Heart left ventricle (tissue), 16 donors: Measurements from ENCODE around the gene TGM2. TPM values are rescaled to one million over a fixed set of nuclear protein-coding genes. Genes with fewer than 3 reads are reported as not detected.

ENCODE experiments used
- ATAC-seq, 4 donors: fragments of 200-7000 bp; cut with Tn5 transposase; one replicate each; pipeline ENCODE4 v1.9.1; 2020 to 2022; ENCODE audit warnings: moderate library complexity in 4 of 4, mild to moderate bottlenecking in 3 of 4, moderate number of reproducible peaks in 1 of 4
- DNase-seq, 5 donors: peaks; one replicate each; pipeline ENCODE4 v3.0.0-alpha.2; 2020
- H3K27ac ChIP-seq, 12 donors: fragments of 200-600 bp; sonication (generic) in 4 of 12; one replicate each; pipeline versions ENCODE4 v1.5.0 to v1.8.0; 2016 to 2022; ENCODE audit warnings: mild to moderate bottlenecking in 2 of 12
- H3K27me3 ChIP-seq, 9 donors: fragments of 200-600 bp; sonication (generic) in 2 of 9; one replicate each; pipeline versions ENCODE4 v1.5.1 to v1.8.0; 2016 to 2022; ENCODE audit warnings: mild to moderate bottlenecking in 3 of 9
- H3K36me3 ChIP-seq, 9 donors: fragments of 200-600 bp; sonication (generic) in 2 of 9; one replicate each; pipeline versions ENCODE4 v1.5.0 to v1.8.0; 2018 to 2022; ENCODE audit warnings: mild to moderate bottlenecking in 2 of 9
- H3K4me1 ChIP-seq, 12 donors: fragments of 200-600 bp; sonication (generic) in 4 of 12; one replicate each; pipeline versions ENCODE4 v1.5.0 to v1.8.0; 2016 to 2022; ENCODE audit warnings: mild to moderate bottlenecking in 3 of 12
- H3K4me3 ChIP-seq, 12 donors: fragments of 200-600 bp; sonication (generic) in 4 of 12; one replicate each; pipeline versions ENCODE4 v1.5.0 to v1.8.0; 2017 to 2022; ENCODE audit warnings: mild to moderate bottlenecking in 9 of 12, moderate library complexity in 4 of 12
- H3K9me3 ChIP-seq, 12 donors: fragments of 200-600 bp; sonication (generic) in 4 of 12; one replicate each; pipeline versions ENCODE4 v1.5.0 to v1.8.0; 2016 to 2022; ENCODE audit warnings: mild to moderate bottlenecking in 1 of 12
- POLR2A ChIP-seq, 2 donors: fragments of 450-650 bp; IDR thresholded peaks; one replicate each; pipeline ENCODE4 v1.6.1; 2017; ENCODE audit warnings: antibody characterized with exemption in 2 of 2, mild to moderate bottlenecking in 2 of 2, moderate library complexity in 2 of 2
- WGBS, 4 donors: extraction: QIAGEN DNeasy Blood & Tissue Kit in 2 of 4; methylation state at CpG; one replicate each; pipeline versions ENCODE4 v1.1.5 to v1.1.7; 2013 to 2018; 5-methylcytosine and 5-hydroxymethylcytosine counted together
- intact Hi-C, 10 donors: fragments of 100-400 bp; cut with DNase I; formaldehyde crosslinking; loops; one replicate each; pipeline versions ENCODE4 v1.11.1 to v1.14.2; 2022
- polyA plus RNA-seq, 2 donors: library from polyadenylated mRNA; stranded (reverse); fragments of 200-250 nt; gene quantifications; one replicate each; pipeline ENCODE4 v1.2.3, GENCODE V29; 2013
- total RNA-seq, 9 donors: library from RNA; depleted of rRNA in 2 of 9; stranded (reverse); fragments of >200 nt in 2 of 9; fragmentation: NEBNext Ultra II Directional in 3 of 9; extraction: Animal tissue kit (Norgen Biotek cat#: 25700) in 3 of 9; gene quantifications; one replicate each; pipeline versions ENCODE4 v1.1.0 to v1.2.4, GENCODE V29; 2016 to 2023
- TF ChIP-seq, protein P1 (sequence below), 12 donors: fragments of 200-600 bp; sonication (generic) in 4 of 12; IDR thresholded peaks; one replicate each; pipeline versions ENCODE4 v1.5.0 to v1.8.0; 2018 to 2022; ENCODE audit warnings: antibody characterized with exemption in 12 of 12, mild to moderate bottlenecking in 5 of 12
- donor health status: ischemic (EF 13 %, LVEDD 7.1; RV severe dilation, severe dysfunction).
- donor health status: healthy with polysubstance abuse.
- donor health status: DM: no; HTN: yes; CAD: no.
- donor health status: DM: no; HTN: no; CAD: no.
- donor health status: ischemic (EF 25% LVEDD 6.9; RV normal size, moderate dysfunction).
- donor health status: ischemic (EF 25% LVEDD 5.7; RV mildly dilated, moderate dysfunction).
- donor health status: healthy.
- donor health status: DM: yes; HTN: yes; CAD: no.
- donor health status: ischemic (EF 35%, LVEDD 5.7; RV mildly dilated, moderate dysfunction).
- donor health status: nonischemic (EF 11% LVEDD 7.7; RV severe dilation, severe dysfunction).
- donor health status: DM: yes; HTN: yes; CAD: no.
- donor health status: PGD.
- donor health status: ischemic (EF 29% LVEDD 5.4; RV normal size, mild dysfunction).
- donor health status: nonischemic (EF 23%, LVEDD 6.1; RV moderate dilation, normal function).

The TGM2 gene
- total and polyA plus RNA-seq, 11 donors, result 211 to 1,146 (median 567) TPM

GRCh38 chr20:38115205-38115604 is 49.9 kb downstream of the TGM2 start:
- intact Hi-C loops, result loop anchor here in 1 of 10 donors (10.0 kb wide), 1 partner anchor 50 kb away; the partner anchor contains the start of gene TGM2
- no peak overlapping the region for H3K27ac ChIP-seq
- no peak overlapping the region for H3K4me3 ChIP-seq
- peaks cover 0 to 10% (median 0%) of the 10 kb centered on the region in 12 donors for H3K9me3 ChIP-seq
- no peak for TF ChIP-seq POLR2A (IDR thresholded peaks at IDR 0.05)
- TF ChIP-seq, protein P1, sequence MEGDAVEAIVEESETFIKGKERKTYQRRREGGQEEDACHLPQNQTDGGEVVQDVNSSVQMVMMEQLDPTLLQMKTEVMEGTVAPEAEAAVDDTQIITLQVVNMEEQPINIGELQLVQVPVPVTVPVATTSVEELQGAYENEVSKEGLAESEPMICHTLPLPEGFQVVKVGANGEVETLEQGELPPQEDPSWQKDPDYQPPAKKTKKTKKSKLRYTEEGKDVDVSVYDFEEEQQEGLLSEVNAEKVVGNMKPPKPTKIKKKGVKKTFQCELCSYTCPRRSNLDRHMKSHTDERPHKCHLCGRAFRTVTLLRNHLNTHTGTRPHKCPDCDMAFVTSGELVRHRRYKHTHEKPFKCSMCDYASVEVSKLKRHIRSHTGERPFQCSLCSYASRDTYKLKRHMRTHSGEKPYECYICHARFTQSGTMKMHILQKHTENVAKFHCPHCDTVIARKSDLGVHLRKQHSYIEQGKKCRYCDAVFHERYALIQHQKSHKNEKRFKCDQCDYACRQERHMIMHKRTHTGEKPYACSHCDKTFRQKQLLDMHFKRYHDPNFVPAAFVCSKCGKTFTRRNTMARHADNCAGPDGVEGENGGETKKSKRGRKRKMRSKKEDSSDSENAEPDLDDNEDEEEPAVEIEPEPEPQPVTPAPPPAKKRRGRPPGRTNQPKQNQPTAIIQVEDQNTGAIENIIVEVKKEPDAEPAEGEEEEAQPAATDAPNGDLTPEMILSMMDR (IDR thresholded peaks at IDR 0.05), result peak in 4 of 12 donors; percentile 16 to 36 (median 21)
- H3K27me3 ChIP-seq, result no peaks in the 10 kb centered on the region
- 92 to 100% (median 96%) methylated on average over 1 of the region's 1 CpG for WGBS, 4 donors
- no peak for ATAC-seq
- DNase-seq, result no peak
- H3K4me1 ChIP-seq, result peaks cover 11 to 38% (median 26%) of the 10 kb centered on the region in 12 donors
- H3K36me3 ChIP-seq, result no peaks in the 10 kb centered on the region

DNA sequence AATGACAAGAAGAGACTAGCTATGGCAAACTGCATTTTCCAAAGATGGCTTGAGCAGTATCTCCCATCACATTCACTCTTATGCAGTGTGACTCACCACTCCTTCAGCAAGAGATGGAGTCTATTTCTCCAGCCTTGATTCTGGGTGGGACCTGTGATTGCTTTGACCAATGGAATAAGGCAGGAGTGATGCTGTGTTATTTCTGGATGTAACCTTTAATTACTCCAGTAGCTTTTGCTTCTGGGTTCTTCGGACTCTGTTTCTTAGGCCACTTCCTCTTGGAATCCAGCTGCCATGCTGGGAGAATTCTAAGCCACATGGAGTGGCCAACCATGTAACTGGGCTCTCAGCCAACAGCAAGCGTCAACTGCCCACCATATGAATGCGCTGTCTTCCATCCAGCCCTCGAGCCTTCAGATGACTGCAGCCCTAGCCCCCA is 50.7 kb downstream of the TGM2 start:
- ATAC-seq, result peak in 2 of 4 donors; percentile 30 to 59
- Histone ChIP-seq H3K4me3 (no peak overlapping the region), H3K36me3 (no peaks in the 10 kb centered on the region), H3K4me1 (peaks cover 11 to 47% (median 34%) of the 10 kb centered on the region in 12 donors), H3K27ac (peak overlapping the region in 7 of 12 donors; percentile 4 to 62 (median 28)), H3K9me3 (peaks cover 0 to 10% (median 0%) of the 10 kb centered on the region in 12 donors), H3K27me3 (no peaks in the 10 kb centered on the region)
- WGBS, 4 donors, result 81 to 88% (median 86%) methylated on average over 4 of the region's 4 CpGs
- intact Hi-C loops, result loop anchor here in 7 of 10 donors (5.0 to 10.0 kb wide), 4 partner anchors 37 to 50 kb away; partner anchors contain the start of gene TGM2 (in 1 of the 7)
- no peak for TF ChIP-seq POLR2A (IDR thresholded peaks at IDR 0.05)
- TF ChIP-seq, protein P1 (IDR thresholded peaks at IDR 0.05), result no peak
- no peak for DNase-seq

GRCh38 chr20:38113401-38114325 is 51.4 kb downstream of the TGM2 start:
- Histone ChIP-seq H3K4me3 (no peak overlapping the region), H3K36me3 (no peaks in the 10 kb centered on the region), H3K27ac (peak overlapping the region in 8 of 12 donors; percentile 4 to 62 (median 26)), H3K9me3 (peaks cover 0 to 10% (median 0%) of the 10 kb centered on the region in 12 donors), H3K4me1 (peaks cover 13 to 54% (median 42%) of the 10 kb centered on the region in 12 donors), H3K27me3 (no peaks in the 10 kb centered on the region)
- TF ChIP-seq, protein P1 (IDR thresholded peaks at IDR 0.05), result peak in 9 of 12 donors; percentile 8 to 41 (median 19)
- no peak for TF ChIP-seq POLR2A (IDR thresholded peaks at IDR 0.05)
- WGBS, 4 donors, result 49 to 53% (median 52%) methylated on average over 10 of the region's 10 CpGs
- intact Hi-C loops, result loop anchor here in 8 of 10 donors (2.0 to 10.0 kb wide), 5 partner anchors 36 to 51 kb away; partner anchors contain the start of gene TGM2 (in 2 of the 8)
- DNase-seq, result peak in 1 of 5 donors; percentile 38
- ATAC-seq, result no peak

DNA sequence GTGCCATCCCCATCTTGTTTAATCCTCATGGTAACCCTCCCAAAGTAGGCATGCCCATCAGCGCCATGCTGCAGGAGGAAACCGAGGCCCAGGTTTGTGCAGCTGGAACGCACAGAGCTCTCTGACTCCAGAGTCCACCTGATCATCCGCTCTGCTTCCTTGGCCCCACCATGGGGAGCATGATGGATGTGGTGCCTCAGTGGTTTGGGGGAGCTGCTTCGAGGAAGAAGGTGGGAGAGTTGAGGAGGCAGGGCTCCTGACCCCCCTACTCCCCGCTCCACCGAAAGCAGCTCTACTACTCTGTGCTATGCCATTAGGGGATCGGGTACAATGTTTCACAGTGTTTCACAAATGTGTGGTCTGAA is 52.2 kb downstream of the TGM2 start:
- ATAC-seq, result no peak
- Histone ChIP-seq H3K4me1 (peaks cover 13 to 61% (median 48%) of the 10 kb centered on the region in 12 donors), H3K27me3 (no peaks in the 10 kb centered on the region), H3K36me3 (no peaks in the 10 kb centered on the region), H3K27ac (peak overlapping the region in 1 of 12 donors; percentile 28), H3K4me3 (no peak overlapping the region), H3K9me3 (peaks cover 0 to 10% (median 0%) of the 10 kb centered on the region in 12 donors)
- WGBS, 4 donors, result 96 to 100% (median 99%) methylated on average over 7 to 8 of the region's 8 CpGs
- intact Hi-C loops, result loop anchor here in 8 of 10 donors (2.0 to 10.0 kb wide), 5 partner anchors 36 to 52 kb away; partner anchors contain the start of gene TGM2 (in 2 of the 8)
- no peak for DNase-seq
- no peak for TF ChIP-seq POLR2A (IDR thresholded peaks at IDR 0.05)
- TF ChIP-seq, protein P1 (IDR thresholded peaks at IDR 0.05), result no peak
